SU-DHL-6 (cell line): ENCODE measurements around the gene SLC22A3.

ENCODE experiments used
- H2AFZ ChIP-seq: fragments of 200-600 bp; sonication (generic); 2 replicates; pipeline ENCODE4 v1.6.1; 2014; ENCODE audit warnings: low read depth, mild to moderate bottlenecking, moderate library complexity, mixed read lengths, antibody characterized with exemption, low read length; ENCODE audit not compliant: severe bottlenecking
- H3F3A ChIP-seq: fragments of 200-600 bp; shearing (Covaris generic); 2 replicates; pipeline ENCODE4 v1.6.0; 2016; ENCODE audit warnings: antibody characterized with exemption, mild to moderate bottlenecking; ENCODE audit not compliant: insufficient read depth
- H3K27ac ChIP-seq: fragments of 200-600 bp; sonication (generic); 2 replicates; pipeline ENCODE4 v1.5.1; 2016; ENCODE audit warnings: low read depth, mild to moderate bottlenecking, low read length, moderate library complexity, mixed read lengths
- H3K27me3 ChIP-seq: fragments of 200-600 bp; sonication (generic), shearing (Covaris generic); 2 replicates; pipeline ENCODE4 v1.6.0; 2014; ENCODE audit warnings: mild to moderate bottlenecking, low read length
- H3K36me3 ChIP-seq: fragments of 200-600 bp; sonication (generic); 2 replicates; pipeline ENCODE4 v1.6.1; 2014; ENCODE audit warnings: mild to moderate bottlenecking, low read length, mixed read lengths
- H3K4me2 ChIP-seq: fragments of 300-600, 200-600 bp; shearing (Covaris generic), sonication (generic); 2 replicates; pipeline ENCODE4 v1.6.0; 2014; ENCODE audit warnings: low read length, low read depth, mild to moderate bottlenecking; ENCODE audit not compliant: poor library complexity, severe bottlenecking
- H3K4me3 ChIP-seq: fragments of 200-600 bp; sonication (generic); 2 replicates; pipeline ENCODE4 v1.5.1; 2014; ENCODE audit warnings: antibody characterized with exemption, low read length, mild to moderate bottlenecking, mixed read lengths; ENCODE audit not compliant: insufficient read depth, poor library complexity, severe bottlenecking
- H3K79me2 ChIP-seq: fragments of 200-600 bp; sonication (generic); 2 replicates; pipeline ENCODE4 v1.6.1; 2014; ENCODE audit warnings: mild to moderate bottlenecking, low read length, moderate library complexity; ENCODE audit not compliant: insufficient read depth
- H3K9ac ChIP-seq: fragments of 200-600 bp; sonication (generic); 2 replicates; pipeline ENCODE4 v1.7.0; 2014; ENCODE audit warnings: mild to moderate bottlenecking, low read length
- H3K9me2 ChIP-seq: fragments of 200-600 bp; sonication (generic); replicated peaks from 2 replicates; pipeline ENCODE4 v1.6.1; 2014; ENCODE audit warnings: low read length; ENCODE audit not compliant: insufficient read depth
- H3K9me3 ChIP-seq: fragments of 200-600 bp; sonication (generic); 2 replicates; pipeline ENCODE4 v1.6.1; 2014; ENCODE audit warnings: low read length, mixed read lengths; ENCODE audit not compliant: insufficient read depth
- H4K20me1 ChIP-seq: fragments of 200-600 bp; sonication (generic); 2 replicates; pipeline ENCODE4 v1.6.1; 2014; ENCODE audit warnings: low read depth, mild to moderate bottlenecking, antibody characterized with exemption, low read length, moderate library complexity, mixed read lengths
- CTCF ChIP-seq: fragments of 200-600 bp; sonication (generic); IDR thresholded peaks from one replicate; pipeline ENCODE4 v1.5.1; 2017; ENCODE audit warnings: antibody characterized with exemption, mild to moderate bottlenecking, low read length, moderate library complexity; ENCODE audit not compliant: insufficient read depth, poor library complexity, severe bottlenecking
- EZH2phosphoT487 ChIP-seq: fragments of 200-600 bp; sonication (generic), shearing (Covaris generic); conservative IDR thresholded peaks from 2 replicates; pipeline ENCODE4 v1.6.1; 2018; ENCODE audit warnings: mild to moderate bottlenecking, antibody characterized with exemption, low read length, moderate library complexity, mixed read lengths

SLC22A3 gene

GRCh38 chr6:160437775-160438174 lies 89.6 kb downstream of the SLC22A3 start:
- Histone ChIP-seq H3K27me3 (no peaks in the 10 kb centered on the region; the same call in 1 of the 2 replicates), H3K79me2 (no peaks in the 10 kb centered on the region), H3K27ac (no peak overlapping the region), H3F3A (no peaks in the 10 kb centered on the region), H3K4me3 (no peak overlapping the region), H3K36me3 (no peaks in the 10 kb centered on the region), H4K20me1 (no peaks in the 10 kb centered on the region), H3K9me3 (no peaks in the 10 kb centered on the region), H3K9me2 (no peaks in the 10 kb centered on the region), H3K4me2 (no peak overlapping the region), H2AFZ (no peak overlapping the region), H3K9ac (no peak overlapping the region)
- no peak for TF ChIP-seq EZH2phosphoT487
- TF ChIP-seq CTCF = no peak

GRCh38 chr6:160438481-160438880 lies 90.3 kb downstream of the SLC22A3 start:
- no peaks in the 10 kb centered on the region for H3K79me2 ChIP-seq
- no peak overlapping the region for H3K27ac ChIP-seq
- no peak for TF ChIP-seq EZH2phosphoT487
- TF ChIP-seq CTCF = no peak
- no peaks in the 10 kb centered on the region for H3F3A ChIP-seq
- no peak overlapping the region for H3K4me2 ChIP-seq
- H3K27me3 ChIP-seq = no peaks in the 10 kb centered on the region
- no peak overlapping the region for H3K4me3 ChIP-seq
- no peak overlapping the region for H2AFZ ChIP-seq
- no peaks in the 10 kb centered on the region for H3K9me3 ChIP-seq
- H3K9ac ChIP-seq = no peak overlapping the region
- H3K9me2 ChIP-seq = no peaks in the 10 kb centered on the region
- H4K20me1 ChIP-seq = no peaks in the 10 kb centered on the region
- no peaks in the 10 kb centered on the region for H3K36me3 ChIP-seq

- no peak for TF ChIP-seq CTCF
These were observed 91.6 kb downstream of the SLC22A3 start for GRCh38 chr6:160439751-160440150.

GRCh38 chr6:160442151-160442550 lies 94.0 kb downstream of the SLC22A3 start:
- no peak for TF ChIP-seq CTCF
- TF ChIP-seq EZH2phosphoT487 = no peak
- no peak overlapping the region for H3K9ac ChIP-seq
- no peaks in the 10 kb centered on the region for H3K79me2 ChIP-seq
- no peaks in the 10 kb centered on the region for H3K9me2 ChIP-seq
- no peaks in the 10 kb centered on the region for H3K36me3 ChIP-seq
- no peaks in the 10 kb centered on the region for H4K20me1 ChIP-seq
- H3K4me2 ChIP-seq = no peak overlapping the region
- H3F3A ChIP-seq = no peaks in the 10 kb centered on the region
- no peak overlapping the region for H3K4me3 ChIP-seq
- no peaks in the 10 kb centered on the region for H3K9me3 ChIP-seq
- H3K27me3 ChIP-seq = no peaks in the 10 kb centered on the region
- no peak overlapping the region for H2AFZ ChIP-seq
- H3K27ac ChIP-seq = no peak overlapping the region

More at GRCh38 chr6:160439751-160440150, 91.6 kb downstream of the SLC22A3 start:
- H2AFZ ChIP-seq = no peak overlapping the region
- H3K27me3 ChIP-seq = no peaks in the 10 kb centered on the region
- no peaks in the 10 kb centered on the region for H3F3A ChIP-seq
- no peaks in the 10 kb centered on the region for H3K36me3 ChIP-seq
- H3K9ac ChIP-seq = no peak overlapping the region
- H3K4me3 ChIP-seq = no peak overlapping the region
- H3K9me3 ChIP-seq = no peaks in the 10 kb centered on the region
- H3K9me2 ChIP-seq = no peaks in the 10 kb centered on the region
- H4K20me1 ChIP-seq = no peaks in the 10 kb centered on the region
- H3K79me2 ChIP-seq = no peaks in the 10 kb centered on the region
- no peak overlapping the region for H3K27ac ChIP-seq
- H3K4me2 ChIP-seq = no peak overlapping the region
